PC-3 (cell line): Measurements from ENCODE around the gene PAX2. TPM values are rescaled to one million over a fixed set of nuclear protein-coding genes. Genes with fewer than 3 reads are reported as not detected.

Experiments
- ATAC-seq: fragments of 200-7000 bp; cut with Tn5 transposase; 2 replicates; pipeline ENCODE4 v1.9.1; 2020; ENCODE audit warnings: mild to moderate bottlenecking, moderate library complexity
- BruUV-seq: library from RNA; stranded (reverse); fragments of 400-500 nt; replicated peaks from 2 replicates; lab custom pipeline; 2021; lab: Mats Ljungman, UMichigan
- CTCF ChIA-PET: fragments of 300-600 bp; sonication (Branson Sonifier 250); formaldehyde crosslinking; loops from one replicate; lab custom pipeline; 2022; ENCODE audit warnings: antibody characterized with exemption; lab: Charles Lee
- POLR2A ChIA-PET: fragments of 300-600 bp; sonication (Branson Sonifier 250); formaldehyde crosslinking; loops from one replicate; lab custom pipeline; 2022; ENCODE audit warnings: antibody characterized with exemption; ENCODE audit not compliant: unreplicated experiment; lab: Charles Lee
- DNase-seq: peaks from one replicate; pipeline ENCODE4 v3.0.0-alpha.2; 2015
- H2AFZ ChIP-seq: fragments of 300-600 bp; sonication (generic); 2 replicates; pipeline ENCODE4 v1.6.0; 2016; ENCODE audit warnings: antibody characterized with exemption, low read length
- H3F3A ChIP-seq: fragments of 300-600 bp; sonication (generic); one replicate; pipeline ENCODE4 v1.6.0; 2017; ENCODE audit warnings: antibody characterized with exemption, low read length, control low read depth, mild to moderate bottlenecking; ENCODE audit not compliant: unreplicated experiment
- H3K27ac ChIP-seq: fragments of 300-600 bp; sonication (generic); 2 replicates; pipeline ENCODE4 v1.5.1; 2016; ENCODE audit warnings: mild to moderate bottlenecking, low read length
- H3K27me3 ChIP-seq: fragments of 300-600 bp; sonication (generic); 2 replicates; pipeline ENCODE4 v1.6.1; 2016; ENCODE audit warnings: low read length, mixed read lengths
- H3K36me3 ChIP-seq: fragments of 300-600 bp; sonication (generic); 2 replicates; pipeline ENCODE4 v1.6.1; 2016; ENCODE audit warnings: low read depth, mixed run types, low read length, mixed read lengths
- H3K4me1 ChIP-seq: fragments of 300-600 bp; sonication (generic); 2 replicates; pipeline ENCODE4 v1.5.1; 2016; ENCODE audit warnings: low read length; ENCODE audit not compliant: insufficient read depth
- H3K4me2 ChIP-seq: fragments of 300-600 bp; sonication (generic); 2 replicates; pipeline ENCODE4 v1.6.0; 2016; ENCODE audit warnings: low read length
- H3K4me3 ChIP-seq: fragments of 300-600 bp; sonication (generic); 2 replicates; pipeline ENCODE4 v1.5.1; 2016; ENCODE audit warnings: mild to moderate bottlenecking, low read length, mixed read lengths
- H3K79me2 ChIP-seq: fragments of 300-600 bp; sonication (generic); 2 replicates; pipeline ENCODE4 v1.6.1; 2017; ENCODE audit warnings: low read length, mixed read lengths
- H3K9ac ChIP-seq: fragments of 300-600 bp; sonication (generic); 2 replicates; pipeline ENCODE4 v1.6.0; 2016; ENCODE audit warnings: mild to moderate bottlenecking, low read length
- H3K9me2 ChIP-seq: fragments of 300-600 bp; sonication (generic); replicated peaks from 2 replicates; pipeline ENCODE4 v1.6.1; 2016; ENCODE audit warnings: mixed run types, low read length, mixed read lengths
- H3K9me3 ChIP-seq: fragments of 300-600 bp; sonication (generic); 2 replicates; pipeline ENCODE4 v1.6.1; 2016; ENCODE audit warnings: low read length, mixed read lengths
- H4K20me1 ChIP-seq: fragments of 300-600 bp; sonication (generic); 2 replicates; pipeline ENCODE4 v1.6.1; 2016; ENCODE audit warnings: low read length, mixed read lengths
- CTCF ChIP-seq: fragments of 300-600 bp; sonication (generic); conservative IDR thresholded peaks from 2 replicates; pipeline ENCODE4 v1.5.1; 2017; ENCODE audit warnings: antibody characterized with exemption, low read depth, mild to moderate bottlenecking, low read length
- EZH2 ChIP-seq: fragments of 300-600 bp; sonication (generic); IDR thresholded peaks from one replicate; pipeline ENCODE4 v1.6.1; 2017; ENCODE audit warnings: antibody characterized with exemption, mild to moderate bottlenecking, low read length; ENCODE audit not compliant: unreplicated experiment
- EZH2phosphoT487 ChIP-seq: fragments of 300-600 bp; sonication (generic); IDR thresholded peaks from 2 replicates; pipeline ENCODE4 v1.6.1; 2018; ENCODE audit warnings: mild to moderate bottlenecking, antibody characterized with exemption, low read length, borderline replicate concordance
- intact Hi-C: fragments of 100-400 bp; cut with micrococcal nuclease; formaldehyde crosslinking; loops from 2 replicates; pipeline ENCODE4 v1.9.0; 2023
- total RNA-seq: library from RNA; depleted of rRNA; stranded (reverse); fragments of >200 nt; gene quantifications from 2 replicates; pipeline ENCODE4 v1.2.3, GENCODE V29; 2014

Gene PAX2
- total RNA-seq, 1 experiment from 2014 or later: not detected

GRCh38 chr10:100858747-100859483, 113.5 kb downstream of the PAX2 start:
- Histone ChIP-seq H3K4me3 (no peak overlapping the region), H3K4me1 (no peaks in the 10 kb centered on the region), H3K79me2 (no peaks in the 10 kb centered on the region), H3K9me3 (no peaks in the 10 kb centered on the region), H3K36me3 (no peaks in the 10 kb centered on the region), H3K9ac (no peak overlapping the region), H3K27ac (no peak overlapping the region), H4K20me1 (no peaks in the 10 kb centered on the region), H3K27me3 (peaks cover 62% of the 10 kb centered on the region), H2AFZ (no peak overlapping the region), H3K9me2 (no peaks in the 10 kb centered on the region), H3F3A (no peaks in the 10 kb centered on the region), H3K4me2 (no peak overlapping the region)
- no TSS peak for BruUV-seq
- TF ChIP-seq CTCF: no peak
- TF ChIP-seq EZH2phosphoT487: no peak
- no peak for TF ChIP-seq EZH2
- POLR2A ChIA-PET: no interaction called here
- ATAC-seq (no peak), DNase-seq (no peak)
- intact Hi-C loops: no loop called here
- CTCF ChIA-PET: interaction anchor here (0.6 kb wide), 1 partner anchor 40 kb away, joined by 3 read pairs; no protein-coding TSS in a partner anchor

- Histone ChIP-seq H3K27ac (no peak overlapping the region), H2AFZ (no peak overlapping the region), H3K9ac (no peak overlapping the region), H3K9me3 (no peaks in the 10 kb centered on the region), H3K36me3 (no peaks in the 10 kb centered on the region), H3K79me2 (no peaks in the 10 kb centered on the region), H3K27me3 (peaks cover 62% of the 10 kb centered on the region), H4K20me1 (no peaks in the 10 kb centered on the region), H3K4me2 (no peak overlapping the region), H3K9me2 (no peaks in the 10 kb centered on the region), H3F3A (no peaks in the 10 kb centered on the region), H3K4me1 (no peaks in the 10 kb centered on the region), H3K4me3 (no peak overlapping the region)
- CTCF ChIA-PET: interaction anchor here (0.6 kb wide), 1 partner anchor 40 kb away, joined by 3 read pairs; no protein-coding TSS in a partner anchor
- ATAC-seq: no peak
- no TSS peak for BruUV-seq
- POLR2A ChIA-PET: no interaction called here
- no peak for TF ChIP-seq EZH2phosphoT487
- TF ChIP-seq EZH2: no peak
- no peak for TF ChIP-seq CTCF
- DNase-seq: no peak
- intact Hi-C loops: no loop called here
Measured at GRCh38 chr10:100859484-100859763, 114.0 kb downstream of the PAX2 start.

GRCh38 chr10:100863433-100863832, 118.1 kb downstream of the PAX2 start:
- intact Hi-C loops: no loop called here
- H3K36me3 ChIP-seq: no peaks in the 10 kb centered on the region
- CTCF ChIA-PET: no interaction called here
- no peaks in the 10 kb centered on the region for H3K79me2 ChIP-seq
- H4K20me1 ChIP-seq: no peaks in the 10 kb centered on the region
- no TSS peak for BruUV-seq
- ATAC-seq (no peak), DNase-seq (no peak)
- POLR2A ChIA-PET: no interaction called here
- H3K27ac ChIP-seq: no peak overlapping the region
- no peak overlapping the region for H3K4me2 ChIP-seq
- no peak overlapping the region for H2AFZ ChIP-seq
- H3K9me2 ChIP-seq: no peaks in the 10 kb centered on the region
- H3K9ac ChIP-seq: no peak overlapping the region
- H3K4me3 ChIP-seq: no peak overlapping the region
- no peaks in the 10 kb centered on the region for H3K9me3 ChIP-seq
- H3K4me1 ChIP-seq: no peaks in the 10 kb centered on the region
- TF ChIP-seq CTCF (no peak), EZH2 (no peak), EZH2phosphoT487 (no peak)
- H3F3A ChIP-seq: no peaks in the 10 kb centered on the region
- peaks cover 52% of the 10 kb centered on the region for H3K27me3 ChIP-seq
